Measurements from ENCODE around the gene KCNIP4. TPM values are rescaled to one million over a fixed set of nuclear protein-coding genes. Genes with fewer than 3 reads are reported as not detected.

KCNIP4 gene
- total and polyA plus RNA-seq, 9 of the 15 experiments (the other 6 are each of a cell fraction or from before 2014, with no cell fraction given): 0.25 to 0.41 TPM; not detected in 7

GRCh38 chr4:20899591-20899990 is 1049.0 kb downstream of the KCNIP4 start (continued):
- TF ChIP-seq CEBPZ (IDR thresholded peaks at IDR 0.05; ENCODE audit: borderline replicate concordance, low read depth, low read length) (no peak), EHMT2 (IDR thresholded peaks at IDR 0.05) (no peak)

- no peaks in the 10 kb centered on the region for H4K20me1 ChIP-seq (replicated peaks; ENCODE audit: control insufficient read depth, insufficient read depth, low read length)
- no peak overlapping the region for H3K4me3 ChIP-seq
- ATAC-seq: no peak
- H3K4me1 ChIP-seq (replicated peaks in 1 of 2; ENCODE audit: control insufficient read depth in 2 of 2, insufficient read depth in 2 of 2, low read length in 2 of 2): no peaks in the 10 kb centered on the region
- no peak overlapping the region for H2AFZ ChIP-seq (ENCODE audit: low read depth, low read length)
- POLR2A ChIA-PET: no interaction called here
- no peak for FAIRE-seq
- WGBS (ENCODE audit: insufficient coverage, low coverage, missing lambda C conversion rate): 0% methylated on average over 2 of the region's 2 CpGs
- no peaks in the 10 kb centered on the region for H3K9me1 ChIP-seq (ENCODE audit: control insufficient read depth, insufficient read depth, low read length)
- intact Hi-C loops (cut with micrococcal nuclease): no loop called here
- H3K79me2 ChIP-seq (ENCODE audit: control insufficient read depth, insufficient read depth, low read length): no peaks in the 10 kb centered on the region
- H3K9me3 ChIP-seq (replicated peaks; ENCODE audit: control insufficient read depth, insufficient read depth, low read depth, low read length): no peaks in the 10 kb centered on the region
- H3K36me3 ChIP-seq (ENCODE audit: control insufficient read depth, insufficient read depth, low read length): no peaks in the 10 kb centered on the region
- no peak overlapping the region for H3K27ac ChIP-seq (ENCODE audit: extremely low read depth, low read depth, low read length)
- H3K4me2 ChIP-seq (ENCODE audit: insufficient read depth, low read length): no peak overlapping the region
- CTCF ChIA-PET (ENCODE audit: low intra/inter-chr PET ratio): no interaction called here
- H3K9ac ChIP-seq (ENCODE audit: insufficient read depth in 1 of 2, low read depth in 2 of 2, low read length in 2 of 2): no peak overlapping the region
- no peaks in the 10 kb centered on the region for H3K27me3 ChIP-seq (ENCODE audit: control insufficient read depth in 2 of 2, insufficient read depth in 2 of 2, low read length in 2 of 2)
- in situ Hi-C loops (cut with MboI): no loop called here
- BruUV-seq (replicated peaks): no TSS peak
- DNase-seq (ENCODE audit: extremely low read depth in 1 of 4, low spot score in 3 of 4): no peak
- TF ChIP-seq RBM22 (IDR thresholded peaks at IDR 0.05; ENCODE audit: low read depth, low read length, poor library complexity, severe bottlenecking) (no peak), SETDB1 (IDR thresholded peaks at IDR 0.05; ENCODE audit: low read length) (no peak), POLR2A (conservative IDR thresholded peaks at IDR 0.05) (no peak), SNAPC5 (CRISPR knock-in tag; IDR thresholded peaks at IDR 0.05) (no peak), HDAC3 (IDR thresholded peaks at IDR 0.05; ENCODE audit: borderline replicate concordance, partially characterized antibody) (no peak), COPS2 (conservative IDR thresholded peaks at IDR 0.05) (no peak), HEY1 (CRISPR knock-in tag; IDR thresholded peaks at IDR 0.05; ENCODE audit: borderline replicate concordance) (no peak), NCOR1 (IDR thresholded peaks at IDR 0.05) (no peak), ZNF77 (CRISPR knock-in tag; IDR thresholded peaks at IDR 0.05) (no peak), RREB1 (CRISPR knock-in tag; IDR thresholded peaks at IDR 0.05) (no peak), HNRNPLL (IDR thresholded peaks at IDR 0.05; ENCODE audit: low read depth, low read length, poor library complexity, severe bottlenecking) (no peak), HLTF (IDR thresholded peaks at IDR 0.05) (no peak), TCF7 (IDR thresholded peaks at IDR 0.05; ENCODE audit: borderline replicate concordance) (no peak)
Measured at GRCh38 chr4:20895988-20896387, 1052.6 kb downstream of the KCNIP4 start.
